BJ (cell line): ENCODE measurements around the gene OSBPL5. TPM values are rescaled to one million over a fixed set of nuclear protein-coding genes. Genes with fewer than 3 reads are reported as not detected.

ENCODE experiments used
- CTCF ChIA-PET: fragments of 350-600 bp; formaldehyde crosslinking; extraction: SDS; loops from one replicate; lab custom pipeline; 2021; ENCODE audit warnings: antibody characterized with exemption, inconsistent platforms; lab: Yijun Ruan, JAX
- POLR2A ChIA-PET: fragments of 300-600 bp; sonication (Branson Sonifier 250); formaldehyde crosslinking; extraction: SDS; loops from one replicate; lab custom pipeline; 2021; ENCODE audit warnings: antibody characterized with exemption; lab: Charles Lee
- DNase-seq: peaks from one replicate; pipeline ENCODE4 v3.0.0-alpha.2; 2011; ENCODE audit warnings: low read depth
- H3K27me3 ChIP-seq: 2 replicates; pipeline ENCODE4 v1.6.0; 2011; ENCODE audit warnings: low read length; ENCODE audit not compliant: control insufficient read depth, insufficient read depth
- H3K36me3 ChIP-seq: 2 replicates; pipeline ENCODE4 v1.5.1; 2011; ENCODE audit warnings: low read length; ENCODE audit not compliant: control insufficient read depth, insufficient read depth
- H3K4me3 ChIP-seq: 2 replicates; pipeline ENCODE4 v1.5.1; 2011; ENCODE audit warnings: low read depth, mild to moderate bottlenecking, control low read depth, low read length
- CTCF ChIP-seq: IDR thresholded peaks from 2 replicates; pipeline ENCODE4 v1.5.1; 2011; ENCODE audit warnings: low read depth, mild to moderate bottlenecking, control low read depth, inconsistent platforms, low read length, moderate library complexity; ENCODE audit not compliant: insufficient read depth
- polyA plus RNA-seq: library from polyadenylated mRNA; depleted of rRNA; stranded (reverse); fragments of >200 nt; gene quantifications from 2 replicates; pipeline ENCODE4 v1.2.3, GENCODE V29; 2011

Gene OSBPL5
- polyA plus RNA-seq, 1 experiment, result 20.8 TPM

DNA sequence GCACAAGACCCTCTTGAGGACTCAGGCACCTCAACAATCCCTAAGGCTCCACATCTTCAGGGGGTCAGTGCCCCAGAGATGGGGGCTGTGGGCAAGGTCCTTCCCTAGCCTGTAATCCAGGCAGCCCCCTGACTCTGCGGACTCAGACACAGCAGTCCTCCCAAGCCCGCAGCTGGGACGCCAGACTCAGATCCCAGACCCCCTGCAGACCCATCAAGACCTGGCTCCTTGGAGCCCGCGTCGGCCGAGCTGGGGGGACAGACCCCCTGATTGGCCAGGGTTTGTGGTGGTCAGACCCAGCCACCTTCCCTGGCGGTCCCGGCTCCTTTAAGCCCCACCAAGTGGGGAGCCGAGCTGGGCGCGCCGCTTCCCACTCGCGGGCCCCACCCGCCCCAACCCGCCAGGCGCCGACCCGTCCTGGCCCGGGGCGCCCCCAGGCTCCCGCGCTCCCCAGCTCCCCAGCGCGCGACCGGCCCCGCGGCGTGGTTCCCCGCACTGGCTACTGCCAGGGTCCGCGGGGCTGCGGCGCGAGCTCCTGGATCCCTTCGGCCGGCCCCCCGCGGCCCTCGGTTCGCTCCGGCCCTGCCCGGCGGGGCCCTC, 458 bp downstream of the OSBPL5 start:
- no peak for TF ChIP-seq CTCF
- ChIA-PET POLR2A (no interaction called here), CTCF (interaction anchor here (0.6 to 1.9 kb wide), 2 partner anchors 73 to 173 kb away, joined by 3 to 5 read pairs; partner anchors contain the start of gene NAP1L4)
- peak overlapping the region; percentile 89 for H3K4me3 ChIP-seq
- DNase-seq, result no peak
- H3K36me3 ChIP-seq, result no peaks in the 10 kb centered on the region
- H3K27me3 ChIP-seq, result no peaks in the 10 kb centered on the region

- CTCF ChIA-PET, result no interaction called here
- no peak for TF ChIP-seq CTCF
- H3K27me3 ChIP-seq, result no peaks in the 10 kb centered on the region
- peak overlapping the region; percentile 89 for H3K4me3 ChIP-seq
- POLR2A ChIA-PET, result no interaction called here
- no peak for DNase-seq
- no peaks in the 10 kb centered on the region for H3K36me3 ChIP-seq
Measured at GRCh38 chr11:3164138-3164551, 965 bp downstream of the OSBPL5 start.

DNA sequence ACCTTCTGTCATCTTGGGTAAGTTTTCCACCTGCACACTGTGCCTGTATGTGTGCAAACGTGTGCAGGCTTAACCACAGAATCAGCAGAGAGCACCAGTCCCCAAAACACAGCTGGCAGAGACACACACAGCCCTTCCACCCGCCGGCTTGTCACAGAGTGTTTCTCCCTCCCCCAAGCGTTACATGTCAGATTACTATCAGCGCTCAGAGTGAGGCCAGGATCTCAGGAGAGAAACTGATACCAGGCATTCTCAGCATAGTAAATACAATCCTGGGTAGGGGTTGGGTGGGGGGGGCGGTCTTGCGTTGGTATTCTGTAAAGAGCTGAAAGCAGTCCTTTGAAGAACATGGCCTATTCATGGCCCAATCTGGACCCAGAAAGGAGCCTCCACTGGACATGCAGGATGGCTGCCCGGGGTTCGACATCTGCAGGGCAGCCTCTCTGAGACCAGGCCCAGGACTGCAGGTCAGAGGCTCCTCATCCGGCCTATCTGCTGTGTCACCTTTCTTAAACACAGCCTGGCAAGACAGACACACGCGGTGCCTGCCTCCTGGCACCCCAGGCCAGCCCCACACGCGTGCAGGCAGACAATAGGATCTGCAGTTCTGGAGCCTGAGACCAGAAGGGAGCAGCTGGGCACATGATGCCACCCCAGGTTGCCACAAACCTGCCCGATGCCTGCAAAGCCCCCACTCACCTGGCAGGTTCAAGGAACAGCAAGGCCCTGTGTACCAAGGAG, 1.7 kb downstream of the OSBPL5 start:
- Histone ChIP-seq H3K4me3 (peak overlapping the region; percentile 89), H3K27me3 (no peaks in the 10 kb centered on the region), H3K36me3 (no peaks in the 10 kb centered on the region)
- no peak for TF ChIP-seq CTCF
- DNase-seq, result no peak
- CTCF ChIA-PET, result interaction anchor here (0.9 to 1.4 kb wide), 2 partner anchors 39 to 632 kb away, joined by 3 read pairs; no protein-coding TSS in a partner anchor
- POLR2A ChIA-PET, result no interaction called here

GRCh38 chr11:3162410-3163240, 2.5 kb downstream of the OSBPL5 start:
- no peak for TF ChIP-seq CTCF
- POLR2A ChIA-PET, result no interaction called here
- Histone ChIP-seq H3K27me3 (no peaks in the 10 kb centered on the region), H3K4me3 (peak overlapping the region; percentile 7), H3K36me3 (peaks cover under 1% of the 10 kb centered on the region; the same call in 1 of the 2 replicates)
- DNase-seq, result no peak
- CTCF ChIA-PET, result interaction anchor here (0.9 to 1.4 kb wide), 2 partner anchors 38 to 631 kb away, joined by 3 read pairs; no protein-coding TSS in a partner anchor
